Inferior parietal cortex (tissue), 1 donor: Measurements from ENCODE around the gene NUBP2.
"Not testable (repeated sequence)": the region's sequence is repeated elsewhere in the genome, so short reads cannot be mapped to it uniquely, and the experiment has no call there.

Source experiments
- DNase-seq: peaks from one replicate; pipeline ENCODE4 v3.0.0-alpha.2; 2016; ENCODE audit errors: extremely low spot score

The NUBP2 gene

DNA sequence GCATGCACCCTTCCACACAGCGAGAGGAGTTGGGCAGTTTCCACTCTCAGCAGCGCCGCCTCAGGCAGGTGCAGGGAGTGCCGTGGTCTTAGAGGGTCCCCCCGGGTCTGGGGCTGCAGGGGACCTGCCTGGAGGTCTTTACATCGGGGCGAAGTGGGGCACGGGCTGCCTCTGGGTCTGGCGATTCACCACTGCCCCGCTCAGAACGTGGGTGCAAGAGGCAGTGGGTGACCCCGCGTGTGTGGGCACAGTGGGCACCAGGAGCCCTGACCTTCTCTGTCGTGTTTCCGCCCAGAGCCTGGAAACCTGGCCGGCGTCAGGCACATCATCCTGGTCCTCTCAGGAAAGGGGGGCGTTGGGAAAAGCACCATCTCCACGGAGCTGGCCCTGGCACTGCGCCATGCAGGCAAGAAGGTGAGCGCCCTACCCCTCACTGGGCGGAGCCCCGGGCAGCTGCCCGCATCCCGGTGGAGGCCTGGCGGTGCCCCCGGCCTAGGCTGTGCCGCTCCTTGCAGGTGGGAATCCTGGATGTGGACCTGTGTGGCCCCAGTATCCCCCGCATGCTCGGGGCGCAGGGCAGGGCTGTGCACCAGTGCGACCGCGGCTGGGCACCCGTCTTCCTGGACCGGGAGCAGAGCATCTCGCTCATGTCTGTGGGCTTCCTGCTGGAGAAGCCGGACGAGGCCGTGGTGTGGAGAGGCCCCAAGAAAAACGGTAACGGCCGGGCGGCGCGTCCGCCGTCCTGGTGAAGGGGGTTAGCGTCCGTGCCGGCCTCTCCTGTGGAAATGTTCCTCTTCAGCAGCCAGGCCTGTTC is 3.7 kb downstream of the NUBP2 start:
- DNase-seq, result no peak

DNA sequence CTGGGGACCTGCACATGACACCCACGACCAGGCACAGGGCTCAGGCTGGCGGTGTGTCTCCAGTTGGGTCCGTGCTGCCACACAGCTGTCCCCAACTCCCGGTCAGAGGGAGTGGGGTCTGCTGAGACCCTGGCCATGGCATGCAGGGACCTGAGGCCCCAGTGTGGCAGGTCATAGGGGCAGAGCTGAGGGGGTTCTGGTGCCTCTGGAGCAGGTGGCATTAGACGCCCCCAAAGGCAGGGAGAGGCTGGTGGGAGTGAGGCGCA is 4.2 kb downstream of the NUBP2 start:
- no peak for DNase-seq

DNA sequence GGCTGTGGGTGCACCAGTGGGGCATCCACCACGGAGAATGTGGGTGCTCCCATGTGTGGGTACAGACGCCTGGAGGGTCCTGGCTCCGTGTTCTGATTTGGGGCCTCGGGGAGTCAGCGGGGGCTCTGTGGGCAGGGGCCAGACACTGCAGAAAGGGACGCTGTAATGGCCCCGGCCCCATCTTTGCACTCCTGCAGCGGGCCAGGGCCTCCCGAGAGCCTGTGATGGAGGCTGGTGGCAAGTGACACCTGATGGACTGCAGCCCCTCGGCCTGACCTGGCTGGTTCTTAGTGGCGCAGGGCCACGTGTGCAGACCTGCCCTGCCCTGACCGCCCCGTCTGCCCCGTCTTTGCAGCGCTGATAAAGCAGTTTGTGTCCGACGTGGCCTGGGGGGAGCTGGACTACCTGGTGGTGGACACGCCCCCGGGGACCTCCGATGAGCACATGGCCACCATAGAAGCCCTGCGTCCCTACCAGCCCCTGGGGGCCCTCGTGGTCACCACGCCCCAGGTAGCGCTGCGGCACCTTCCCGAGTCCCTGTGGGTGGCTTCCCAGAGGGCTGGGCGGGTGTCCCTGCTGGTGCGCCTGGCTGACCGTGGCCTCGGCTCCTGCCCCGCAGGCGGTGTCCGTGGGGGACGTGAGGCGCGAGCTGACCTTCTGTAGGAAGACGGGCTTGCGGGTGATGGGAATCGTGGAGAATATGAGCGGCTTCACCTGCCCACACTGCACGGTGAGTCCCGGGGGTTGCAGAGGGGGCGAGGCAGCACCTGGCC is 4.7 kb downstream of the NUBP2 start:
- no peak for DNase-seq

DNA sequence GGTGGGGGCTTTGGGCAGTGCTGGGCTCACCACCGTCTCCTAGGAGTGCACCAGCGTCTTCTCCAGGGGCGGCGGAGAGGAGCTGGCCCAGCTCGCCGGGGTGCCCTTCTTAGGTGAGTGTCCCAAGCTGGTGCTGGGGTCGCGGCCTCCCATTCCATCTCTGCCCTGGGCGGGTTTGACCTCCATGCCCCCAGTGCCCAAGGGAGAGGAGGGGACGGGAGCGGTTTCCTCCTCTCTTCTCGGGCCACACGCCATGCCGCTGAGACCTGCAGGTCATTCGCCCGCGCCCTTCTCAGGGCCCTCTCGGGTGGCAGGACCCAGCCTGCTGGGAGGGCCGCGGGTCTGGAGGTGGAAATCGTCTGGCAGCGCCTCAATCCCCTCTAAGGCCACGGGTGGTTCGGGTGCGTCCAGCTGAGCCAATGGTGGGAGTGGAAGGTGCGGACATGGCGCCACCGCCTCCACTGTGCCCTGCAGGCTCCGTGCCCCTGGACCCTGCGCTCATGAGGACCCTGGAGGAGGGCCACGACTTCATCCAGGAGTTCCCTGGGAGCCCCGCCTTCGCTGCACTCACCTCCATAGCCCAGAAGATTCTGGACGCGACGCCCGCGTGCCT is 5.4 kb downstream of the NUBP2 start:
- no peak for DNase-seq

DNA sequence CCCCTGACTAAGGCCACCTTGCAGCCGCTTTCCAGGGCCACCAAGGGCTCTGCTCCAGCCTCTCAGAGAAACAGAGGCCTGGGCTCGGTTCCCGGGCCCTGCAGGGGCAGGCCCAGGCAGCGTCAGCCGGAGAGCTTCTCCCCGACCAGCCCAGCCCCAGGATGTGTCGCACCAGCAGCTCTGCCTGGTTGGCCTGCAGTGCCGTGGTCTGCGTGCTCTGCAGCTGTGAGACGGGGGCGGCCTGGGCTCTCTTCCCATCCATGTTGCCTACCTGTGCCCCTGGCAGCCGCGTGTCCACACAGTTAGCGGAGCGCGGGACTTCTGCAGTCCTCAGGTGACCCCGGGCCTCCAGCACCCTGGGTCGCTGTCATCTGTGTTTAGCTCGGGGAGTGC is 5.9 kb downstream of the NUBP2 start:
- DNase-seq, result no peak

DNA sequence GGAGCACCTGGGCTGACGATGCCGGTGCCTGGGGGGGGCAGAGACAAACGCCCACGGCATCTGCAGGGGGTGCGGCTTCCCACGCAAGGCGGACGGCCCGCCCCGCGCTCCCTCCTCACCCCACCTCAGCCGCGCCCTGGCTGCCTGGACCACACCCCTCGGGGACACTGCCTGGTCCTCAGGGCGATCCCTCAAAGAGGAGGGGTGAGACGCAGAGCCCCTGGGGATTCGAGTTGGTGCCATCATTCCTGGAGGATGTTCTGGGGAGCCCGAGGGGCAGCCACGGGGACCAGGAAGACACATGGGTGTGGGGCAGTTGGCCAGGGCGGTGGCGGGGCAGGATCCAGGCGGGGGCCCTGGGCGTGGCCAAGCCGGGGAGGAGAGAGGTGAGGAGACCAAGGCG is 6.9 kb downstream of the NUBP2 start:
- no peak for DNase-seq

DNA sequence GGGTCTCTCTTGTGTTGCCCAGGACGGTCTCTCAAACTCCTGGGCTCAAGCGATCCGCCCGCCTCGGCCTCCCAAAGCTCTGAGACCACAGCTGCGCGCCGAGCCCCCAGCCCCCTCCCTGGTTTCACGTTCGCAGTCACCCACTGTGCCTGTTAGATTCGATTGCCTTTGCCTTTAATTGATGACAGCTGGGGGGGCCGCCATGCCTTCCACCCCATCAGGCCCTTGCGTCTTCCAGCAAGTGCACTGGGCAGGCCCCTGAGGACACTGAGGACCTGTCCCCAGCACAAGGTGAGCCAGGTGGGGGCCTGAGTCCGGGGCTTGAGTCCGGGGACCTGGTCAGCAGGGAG is 7.5 kb downstream of the NUBP2 start:
- DNase-seq, result no peak

DNA sequence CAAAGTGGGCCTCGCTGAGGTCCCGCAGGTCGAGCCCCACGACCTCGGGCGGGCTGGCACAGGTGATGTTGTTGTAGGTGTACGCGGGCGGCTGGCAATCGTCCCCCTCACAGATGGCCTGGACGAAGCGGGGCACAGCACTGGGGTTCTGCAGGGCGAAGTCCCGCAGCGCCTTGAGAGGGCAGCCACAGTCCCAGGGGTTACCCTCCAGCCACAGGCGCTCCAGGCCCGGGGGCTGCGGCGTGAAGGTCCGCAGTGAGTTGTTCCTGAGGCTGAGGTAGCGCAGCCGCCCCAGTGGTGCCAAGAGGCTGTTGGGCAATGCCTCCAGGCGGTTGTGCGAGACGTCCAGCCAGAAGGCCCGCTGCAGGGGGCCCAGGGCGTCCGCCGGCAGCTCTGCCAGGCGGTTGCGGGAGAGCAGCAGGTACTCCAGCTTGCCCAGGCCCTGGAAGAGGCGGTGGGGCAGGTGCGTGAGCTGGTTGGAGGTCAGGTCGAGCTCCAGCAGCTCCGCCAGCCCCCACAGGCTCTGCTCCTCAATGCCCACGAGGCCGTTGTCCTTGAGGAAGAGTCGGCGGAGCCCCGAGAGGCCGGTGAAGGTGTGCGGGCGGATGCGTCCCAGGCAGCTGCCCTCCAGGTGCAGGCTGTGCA is 8.0 kb downstream of the NUBP2 start:
- no peak for DNase-seq

DNA sequence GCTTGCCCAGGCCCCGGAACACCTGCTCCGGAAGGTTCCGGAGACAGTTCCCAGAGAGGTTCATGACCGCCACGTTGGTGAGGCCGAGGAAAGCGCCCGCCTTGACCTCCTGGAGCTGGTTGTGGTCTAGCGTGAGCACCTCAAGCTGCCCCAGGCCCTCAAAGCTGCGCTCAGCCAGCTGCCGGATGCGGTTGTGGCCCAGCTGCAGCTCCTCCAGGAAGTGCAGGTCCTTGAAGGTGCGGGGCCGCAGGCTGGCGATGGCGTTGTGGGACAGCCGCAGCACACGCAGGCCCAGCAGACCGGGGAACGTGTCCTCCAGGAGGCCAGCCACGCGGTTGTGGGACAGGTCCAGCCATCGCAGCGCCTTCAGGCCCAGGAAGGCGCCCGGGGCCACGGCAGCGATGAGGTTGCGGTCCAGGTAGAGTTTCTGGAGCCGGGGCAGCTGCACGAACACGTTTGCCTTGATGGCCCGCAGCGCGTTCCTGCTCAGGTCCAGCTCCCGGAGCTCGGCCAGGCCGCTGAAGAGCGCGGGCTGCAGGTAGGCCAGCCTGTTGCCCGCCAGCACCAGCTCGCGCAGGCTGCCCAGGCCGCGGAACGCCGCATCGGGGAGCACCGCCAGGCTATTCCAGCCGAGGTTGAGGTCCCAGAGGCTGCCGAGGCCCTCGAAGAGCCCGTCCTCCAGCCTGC is 8.6 kb downstream of the NUBP2 start:
- DNase-seq, result no peak

DNA sequence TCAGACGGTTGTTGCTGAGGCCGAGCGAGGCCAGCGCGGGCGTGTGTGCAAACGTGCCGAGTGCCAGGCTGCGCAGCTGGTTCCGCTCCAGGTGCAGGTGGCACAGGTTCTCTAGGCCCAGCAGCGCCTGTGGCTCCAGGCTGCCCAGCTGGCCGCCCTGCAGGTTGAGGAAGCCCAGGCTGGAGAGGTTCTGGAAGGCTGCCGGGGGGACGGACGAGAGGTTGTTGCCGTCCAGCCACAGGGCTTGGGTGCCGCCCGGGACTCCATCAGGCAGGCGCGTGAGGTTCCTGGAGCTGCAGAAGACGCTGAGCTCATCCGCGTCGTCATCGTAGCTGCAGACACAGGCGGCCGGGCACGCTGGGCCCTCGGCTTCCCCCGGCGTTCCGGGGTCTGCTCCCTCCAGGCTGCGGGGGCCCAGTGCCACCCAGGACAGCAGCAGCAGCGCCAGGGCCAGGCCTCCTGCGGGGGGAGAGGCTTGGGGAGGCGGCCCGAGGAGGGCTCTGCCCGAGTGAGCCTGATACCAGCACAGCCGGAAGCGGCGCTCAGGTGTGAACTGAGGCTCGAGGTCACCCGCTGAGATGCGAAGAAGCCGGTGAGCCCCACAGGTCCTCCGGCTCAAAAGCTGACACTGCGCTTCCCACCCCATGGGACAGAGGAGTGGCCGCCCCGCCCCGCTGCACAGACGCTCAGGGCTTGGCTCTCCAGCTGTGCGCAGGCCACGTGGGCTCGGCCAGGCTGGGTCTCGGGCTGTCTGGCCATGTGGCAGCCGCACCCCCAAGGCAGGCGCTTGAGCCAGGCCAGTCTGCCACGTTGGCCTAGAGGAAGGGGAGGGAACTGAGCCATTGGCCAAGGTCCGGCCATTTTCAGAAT is 9.4 kb downstream of the NUBP2 start:
- DNase-seq, result no peak

DNA sequence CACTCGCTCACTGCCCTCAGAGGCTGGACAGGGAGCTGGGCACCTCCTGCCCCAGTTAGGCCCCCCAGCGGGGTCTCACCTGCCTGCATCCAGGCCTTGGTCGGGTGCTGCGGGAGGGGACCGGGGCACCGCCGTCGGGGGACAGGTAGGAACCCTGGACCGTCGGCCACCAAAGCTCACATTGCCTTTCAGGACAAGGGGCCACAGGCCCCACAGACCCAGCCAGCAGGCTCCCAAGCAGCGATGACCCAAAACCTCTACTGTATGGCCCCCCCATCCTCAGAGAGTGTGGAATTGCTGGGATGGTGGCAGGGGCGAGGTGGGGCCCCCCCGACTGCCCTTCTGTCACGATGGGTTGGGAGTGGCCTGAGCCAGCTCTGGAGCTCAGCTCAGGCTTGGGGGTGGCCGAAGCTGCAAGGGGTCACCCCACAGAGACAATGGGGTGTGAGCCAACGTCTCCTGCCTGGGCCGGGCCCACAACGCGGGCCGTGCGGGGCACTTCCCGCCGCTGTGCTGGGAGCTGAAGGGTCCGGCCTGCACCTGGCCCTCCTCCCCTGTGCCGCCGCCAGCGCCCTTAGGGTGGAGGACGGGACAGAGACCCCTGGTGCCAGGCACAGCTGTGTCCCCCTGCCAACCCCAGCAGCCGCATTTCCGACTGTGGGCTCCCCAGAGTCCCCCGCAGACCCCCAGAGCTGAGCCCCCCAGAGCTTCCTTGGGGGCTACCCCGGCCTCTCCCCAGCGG is 10.2 kb downstream of the NUBP2 start:
- DNase-seq, result no peak

DNA sequence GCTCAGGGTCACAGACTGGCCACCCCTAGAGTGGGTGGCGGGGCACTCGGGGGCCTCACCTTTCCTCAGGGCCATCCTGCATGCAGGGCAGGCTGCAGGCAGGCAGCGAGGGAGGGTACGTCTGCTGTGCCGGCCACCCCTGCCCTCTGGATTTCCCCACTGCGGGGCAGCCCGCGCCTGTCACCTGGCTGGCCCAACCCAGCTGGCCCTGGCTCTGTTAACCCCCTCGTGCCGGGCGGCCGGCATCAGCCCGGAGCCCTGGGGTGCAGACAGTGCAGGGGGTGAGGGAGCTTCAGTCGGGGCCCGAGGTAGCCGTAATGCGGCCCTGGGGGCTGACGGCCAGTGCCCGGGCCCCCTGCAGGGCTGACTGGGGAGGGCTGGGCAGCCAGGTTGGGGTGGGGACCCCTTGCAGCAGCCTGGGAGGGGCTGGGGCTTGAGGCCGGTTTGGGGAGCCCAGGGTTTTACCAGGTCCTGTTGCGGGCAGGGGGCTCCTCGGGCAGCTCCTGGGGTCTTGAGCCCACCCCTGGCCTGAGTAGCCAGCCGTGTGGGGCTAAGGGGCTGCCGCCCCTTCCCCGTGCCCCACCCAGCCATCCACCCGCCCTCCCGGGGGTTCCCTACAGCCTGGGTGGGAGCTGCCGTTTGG is 10.9 kb downstream of the NUBP2 start, which contains the start of gene IGFALS:
Gene IGFALS, minus strand, starts transcription at position 128 of the 643 bp plus-strand sequence. Its CDS starts 53 bp downstream, at position 75.
- no peak for DNase-seq

DNA sequence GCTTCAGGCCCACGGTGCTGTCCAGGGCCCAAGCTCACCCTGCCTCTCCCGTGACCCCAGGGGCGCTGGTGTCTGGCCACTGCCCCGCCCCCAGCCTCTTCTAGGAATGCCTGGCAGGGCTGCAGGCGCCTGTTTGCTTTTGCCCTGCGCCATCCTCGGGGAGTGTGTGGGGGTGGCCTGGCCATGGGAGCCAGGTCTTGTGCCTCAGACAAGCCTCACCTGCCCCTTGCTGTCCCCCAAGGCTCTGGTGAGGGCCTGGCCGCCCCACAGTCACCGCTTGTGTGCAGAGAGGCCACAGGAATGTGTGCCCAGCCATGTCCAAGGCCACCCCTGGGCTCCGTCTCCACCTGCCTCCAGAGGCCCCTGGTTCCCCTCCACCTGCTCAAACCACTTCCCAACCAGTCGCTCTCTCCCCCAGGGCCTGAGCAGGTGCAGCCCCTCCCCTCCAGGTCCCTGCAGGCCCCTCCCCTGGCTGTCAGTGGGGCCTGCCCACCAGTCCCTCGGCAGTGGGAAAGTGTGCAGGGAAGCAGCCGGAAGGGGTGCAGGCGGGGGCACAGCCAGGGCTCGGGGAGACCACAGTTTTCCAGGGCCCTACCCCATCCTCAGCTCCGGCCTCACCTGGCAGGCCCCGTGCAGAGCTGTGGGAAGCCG is 11.6 kb downstream of the NUBP2 start:
- no peak for DNase-seq

DNA sequence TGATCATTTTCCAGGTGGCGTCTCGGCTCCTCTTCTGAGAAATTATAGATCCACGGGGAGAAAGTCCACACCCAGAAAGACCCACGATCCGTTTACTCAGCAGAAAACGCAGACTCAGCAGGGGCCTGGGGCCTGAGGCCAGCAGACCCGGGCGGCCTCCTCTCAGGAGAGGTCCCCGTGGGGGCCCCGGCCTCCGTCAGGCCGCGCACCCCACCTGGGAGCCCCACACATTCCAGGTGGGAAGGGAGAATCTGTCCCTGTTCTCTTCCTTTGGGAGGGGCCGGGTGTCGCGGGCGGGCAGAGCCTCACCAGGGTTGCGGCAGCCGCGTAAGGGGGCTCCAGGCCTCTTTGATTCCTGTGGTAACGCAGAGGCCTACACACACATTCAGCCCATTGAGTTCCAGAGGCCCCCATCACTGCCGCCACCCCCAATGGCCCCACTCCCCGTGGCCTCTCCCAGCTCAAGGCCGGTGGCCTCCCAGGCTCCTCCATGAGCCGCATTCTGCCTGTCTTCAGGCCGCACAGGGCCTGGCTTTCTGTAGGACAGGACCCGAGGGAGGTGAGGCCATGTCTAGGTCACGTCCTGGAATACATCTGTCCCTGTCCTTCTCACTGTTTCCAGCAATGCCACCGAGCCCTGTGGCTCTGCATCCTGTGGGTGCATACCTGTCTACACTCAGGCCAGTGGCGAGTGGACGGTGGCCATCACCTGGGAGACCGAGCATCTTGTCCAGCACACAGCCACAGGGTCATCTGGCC is 12.3 kb downstream of the NUBP2 start:
- DNase-seq, result no peak

DNA sequence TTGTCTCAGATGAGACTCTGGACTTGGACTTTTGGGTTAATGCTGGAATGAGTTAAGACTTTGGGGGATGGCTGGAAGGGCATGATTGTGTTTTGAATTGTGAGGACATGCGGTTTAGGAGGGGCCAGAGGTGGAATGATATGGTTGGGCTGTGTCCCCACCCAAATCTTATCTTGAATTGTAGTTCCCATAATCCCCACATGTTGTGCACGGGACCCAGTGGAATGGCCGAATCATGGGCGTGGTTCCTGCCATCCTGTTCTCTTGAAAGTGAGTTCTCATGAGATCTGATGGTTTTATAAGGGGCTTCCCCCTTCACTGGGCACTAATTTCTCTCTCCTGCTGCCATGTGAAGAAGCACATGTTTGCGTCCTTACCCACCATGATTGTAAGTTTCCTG is 16.5 kb downstream of the NUBP2 start:
- not testable (repeated sequence) for DNase-seq

DNA sequence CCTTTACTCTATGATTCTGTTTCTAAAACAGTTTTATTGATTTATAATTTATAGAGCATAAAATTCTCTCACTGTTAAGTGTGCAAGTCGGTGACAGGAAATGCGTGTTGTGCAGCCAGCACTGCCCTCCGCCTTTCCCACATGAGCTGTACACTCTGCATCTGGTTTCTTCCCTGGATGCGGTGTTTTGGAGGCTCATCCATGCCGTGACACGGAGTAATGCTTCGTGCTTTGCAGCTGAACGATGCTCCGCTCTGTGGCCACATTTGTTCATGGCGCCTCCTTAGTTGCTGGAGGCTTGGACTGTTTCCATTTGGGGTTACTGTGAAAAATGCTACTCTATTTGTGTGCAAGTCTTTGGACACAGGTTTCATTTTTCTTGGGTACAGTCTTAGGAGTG is 17.9 kb downstream of the NUBP2 start:
- DNase-seq, result no peak

DNA sequence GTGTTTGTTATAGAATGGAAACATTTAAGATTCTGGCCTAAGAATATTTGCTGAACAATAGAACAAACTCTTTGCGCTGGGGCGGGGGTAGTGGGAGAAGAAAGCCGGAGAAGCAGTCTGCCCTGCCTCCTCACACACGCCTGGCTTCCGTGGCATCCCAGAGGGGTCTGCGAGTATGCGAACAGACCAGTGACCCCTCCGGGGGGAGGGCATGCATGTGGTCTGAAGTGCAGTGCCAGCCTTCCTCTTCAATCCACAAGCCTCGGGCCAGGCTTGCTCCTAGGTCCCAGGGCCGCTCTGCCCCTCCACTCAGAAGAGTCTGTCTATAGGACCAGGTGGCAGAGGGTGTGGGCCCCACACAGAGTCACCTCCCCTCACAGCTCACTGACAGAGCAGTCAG is 24.9 kb downstream of the NUBP2 start:
- DNase-seq, result no peak

DNA sequence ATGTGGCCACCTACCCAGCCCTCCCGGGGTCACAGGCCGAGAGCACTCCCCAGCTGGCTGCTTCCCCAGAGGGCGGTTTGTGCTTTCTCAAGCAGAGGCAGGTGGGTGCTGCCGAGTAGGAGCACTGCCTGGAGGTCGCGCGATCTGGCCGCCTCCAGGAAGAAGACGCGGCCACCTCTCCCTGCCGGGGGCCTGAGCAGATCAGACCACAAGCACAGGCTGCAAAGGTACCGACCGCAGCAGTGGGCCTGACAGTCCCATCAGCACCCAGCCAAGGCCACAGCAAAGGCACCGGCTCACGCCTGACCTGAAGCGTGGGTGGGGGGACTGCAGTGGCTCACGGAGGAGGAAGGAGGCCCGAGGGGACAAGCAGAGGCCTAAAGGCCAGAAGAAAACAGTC is 25.9 kb downstream of the NUBP2 start:
- DNase-seq, result no peak
